Measurements from ENCODE around the gene EWSR1.
"Not testable (repeated sequence)": the region's sequence is repeated elsewhere in the genome, so short reads cannot be mapped to it uniquely, and the experiment has no call there.

The EWSR1 gene

DNA sequence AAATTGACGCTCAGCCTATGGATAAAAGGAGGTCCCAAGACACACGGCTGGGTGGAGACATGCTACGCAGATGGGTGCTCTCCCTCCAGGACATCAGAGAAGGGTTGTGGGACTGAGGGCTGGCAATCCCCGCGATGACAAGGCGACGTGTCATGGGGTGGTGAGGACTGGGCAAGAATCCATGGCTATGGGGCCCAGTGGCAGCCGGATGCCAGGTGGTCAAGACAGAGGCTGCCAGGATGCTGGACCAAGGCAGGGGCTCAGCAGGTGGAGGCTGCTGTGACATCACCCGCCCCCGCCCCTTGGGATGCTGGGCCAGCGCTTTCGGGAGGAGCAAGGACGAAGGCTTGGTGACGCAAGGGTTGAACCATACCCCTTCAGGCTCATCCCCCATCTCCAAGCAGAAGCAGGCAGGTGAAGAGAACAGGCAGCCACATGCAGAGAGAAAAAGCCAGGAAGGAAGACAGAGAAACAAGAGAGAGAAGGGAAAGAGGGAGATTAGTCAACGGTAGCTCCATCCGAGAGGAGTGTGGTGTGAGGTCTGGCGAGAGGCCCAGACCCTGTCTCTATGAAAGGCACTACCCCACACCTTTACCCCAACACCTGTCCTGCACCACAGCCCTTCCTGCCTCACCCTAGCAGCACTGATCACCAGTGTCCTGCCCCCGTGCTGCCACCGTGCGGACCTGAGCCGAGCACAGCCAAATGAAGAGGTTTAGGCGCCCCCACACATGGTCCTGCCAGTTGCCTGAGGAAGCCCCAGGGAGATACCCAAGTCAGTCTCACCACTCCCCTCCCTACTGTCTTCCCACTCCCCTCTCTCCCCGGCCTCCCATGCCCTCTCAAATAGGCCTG is 71.5 kb downstream of the EWSR1 start:
- no peak for DNase-seq

DNA sequence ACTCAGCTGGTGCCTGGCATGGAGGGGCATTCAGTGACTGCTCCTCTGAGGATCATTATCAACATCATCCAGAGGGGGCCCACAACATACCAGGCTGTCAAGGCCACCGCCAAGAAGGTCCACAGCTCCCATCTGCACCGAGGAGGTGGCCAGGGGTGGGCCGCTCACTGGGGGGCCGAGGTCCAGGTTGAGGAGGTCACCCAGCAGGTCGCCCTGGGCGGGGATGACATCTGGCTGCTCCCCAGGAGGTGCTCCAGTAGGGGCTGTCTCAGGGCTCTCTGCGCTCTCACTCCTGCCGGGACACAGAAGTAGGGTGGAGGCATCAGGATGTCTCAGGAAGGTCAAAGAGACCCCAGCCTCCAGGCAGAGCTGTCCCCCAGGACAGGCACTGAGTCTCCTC is 72.5 kb downstream of the EWSR1 start:
- DNase-seq, result no peak

DNA sequence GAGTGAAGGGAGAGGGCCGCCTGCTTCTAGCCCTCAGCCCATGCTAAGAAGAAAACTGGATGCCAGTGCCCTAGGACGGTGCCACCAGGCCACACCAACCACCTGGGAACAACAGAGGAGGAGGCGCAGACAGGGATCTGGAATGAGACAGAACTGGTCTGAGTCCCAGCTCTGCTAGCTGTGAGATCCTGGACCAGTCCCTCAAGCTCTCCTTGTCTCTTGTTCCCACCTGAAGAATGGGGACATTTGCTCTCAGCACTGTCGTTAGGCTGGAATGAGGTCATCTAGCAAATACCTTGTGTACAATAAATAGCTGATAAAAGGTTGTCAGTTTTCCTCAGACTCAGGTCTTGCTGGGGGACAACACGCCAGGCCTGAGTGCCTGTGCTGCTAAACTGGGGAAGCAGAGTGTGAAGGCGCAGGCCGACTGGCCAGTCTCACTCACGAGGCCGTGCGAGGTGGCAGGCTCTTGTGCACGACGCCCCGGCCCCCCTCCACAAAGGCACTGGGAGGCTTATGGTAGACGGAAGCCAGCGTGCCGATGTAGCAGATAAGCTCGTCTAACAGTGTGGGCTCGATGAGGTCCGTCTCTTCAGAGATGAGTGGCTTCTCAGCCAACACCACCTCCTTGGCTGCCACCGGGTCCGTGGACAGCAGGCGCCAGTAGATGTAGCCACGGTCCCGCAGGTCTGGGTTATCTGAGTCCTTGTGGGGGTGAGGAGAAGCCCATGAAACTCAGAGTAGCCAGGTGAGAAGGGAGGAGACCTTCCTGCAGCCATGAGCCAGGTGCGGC is 73.2 kb downstream of the EWSR1 start:
- DNase-seq, result no peak

DNA sequence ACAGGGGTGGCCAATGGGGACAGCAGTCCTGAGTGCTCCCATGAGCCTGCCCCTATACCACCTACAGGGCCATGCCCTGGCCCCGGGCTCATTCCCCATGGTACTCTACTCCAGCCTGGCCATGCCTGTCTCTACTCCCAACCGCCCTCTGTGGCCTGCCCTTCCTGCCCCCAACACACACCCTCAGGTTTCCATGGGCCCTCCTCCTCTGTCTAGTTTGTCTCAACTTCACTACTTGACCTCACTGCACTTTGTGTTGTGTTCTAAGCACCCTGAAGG is 73.7 kb downstream of the EWSR1 start:
- no peak for DNase-seq

DNA sequence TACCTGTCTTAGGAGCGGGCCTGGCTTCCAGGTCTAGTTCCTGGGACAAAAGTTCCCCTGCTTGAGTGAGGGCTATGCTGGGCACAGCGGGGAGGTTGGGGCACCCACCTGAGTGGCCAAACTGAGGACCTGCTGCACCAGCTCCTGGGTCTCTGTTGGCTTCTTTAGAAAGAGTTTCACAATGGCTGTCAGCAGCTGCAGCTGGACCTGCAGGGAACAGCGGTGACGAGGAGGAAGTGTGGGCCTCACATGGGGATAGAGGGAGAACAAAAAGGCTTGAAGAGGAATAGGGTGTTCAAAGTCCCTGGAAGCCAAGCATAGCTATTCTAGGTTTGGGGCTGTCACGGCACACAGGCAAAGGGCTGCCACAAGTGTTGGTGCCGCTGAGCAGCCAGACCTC is 74.1 kb downstream of the EWSR1 start:
- DNase-seq, result no peak

DNA sequence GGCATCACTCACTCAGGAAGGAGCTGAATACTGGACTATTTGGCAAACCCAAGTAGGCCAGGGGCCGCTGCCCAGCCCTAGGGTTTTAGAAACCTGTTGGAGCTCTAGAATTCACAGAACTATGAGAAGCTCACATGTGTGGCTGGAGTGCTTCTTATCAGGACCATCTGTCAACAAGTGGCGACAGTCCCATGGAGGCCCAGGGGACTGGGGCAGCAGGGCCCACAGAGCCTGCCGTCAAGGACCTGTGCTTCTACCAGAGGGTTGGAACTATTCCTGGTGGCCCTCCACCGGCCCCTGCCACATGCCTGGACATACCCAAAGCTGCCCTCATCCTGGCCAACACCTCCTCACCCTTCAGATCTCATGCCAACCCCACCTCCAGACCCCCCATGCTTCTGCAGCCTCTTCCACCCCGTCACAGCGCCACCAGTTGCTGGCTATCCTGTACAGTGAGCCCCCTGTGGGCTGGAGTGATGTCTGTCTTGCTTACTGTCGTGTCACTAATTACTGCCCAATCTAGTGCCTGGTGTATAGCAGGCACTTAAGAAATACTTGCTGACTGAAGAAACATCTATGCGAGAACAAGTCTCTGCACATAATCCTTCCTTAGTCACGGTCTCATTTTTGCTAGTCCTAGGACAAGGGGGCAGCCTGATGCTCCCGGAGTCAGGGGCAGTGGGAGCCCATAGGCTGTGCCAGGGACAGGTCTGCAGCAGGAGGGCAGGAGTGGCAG is 74.7 kb downstream of the EWSR1 start:
- peak; percentile 52 to 87 for DNase-seq

DNA sequence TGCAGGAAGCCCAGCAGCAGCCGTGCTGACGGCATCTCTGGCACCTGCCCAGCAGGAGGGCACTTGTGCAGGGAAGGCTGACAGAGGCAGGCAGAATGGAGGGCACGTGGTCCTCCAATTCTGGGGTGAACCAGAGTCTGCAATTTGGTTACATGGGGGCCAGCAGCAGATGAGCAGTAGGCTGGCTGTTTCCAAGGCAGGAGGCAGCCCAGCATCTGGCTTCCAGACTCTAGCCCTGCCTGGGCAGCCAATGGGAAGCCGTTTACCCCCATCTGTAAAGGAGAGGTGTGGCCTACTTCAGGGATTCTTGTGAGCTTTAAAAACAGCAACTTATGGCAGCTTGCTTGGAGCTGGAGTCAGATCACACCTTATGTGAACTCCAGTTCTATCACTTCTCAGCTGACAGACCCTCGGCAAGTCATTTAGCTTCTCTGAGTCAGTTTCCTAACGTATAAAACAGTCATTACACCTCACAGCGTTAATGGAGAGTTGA is 75.3 kb downstream of the EWSR1 start:
- peak; percentile 94 to 98 for DNase-seq

DNA sequence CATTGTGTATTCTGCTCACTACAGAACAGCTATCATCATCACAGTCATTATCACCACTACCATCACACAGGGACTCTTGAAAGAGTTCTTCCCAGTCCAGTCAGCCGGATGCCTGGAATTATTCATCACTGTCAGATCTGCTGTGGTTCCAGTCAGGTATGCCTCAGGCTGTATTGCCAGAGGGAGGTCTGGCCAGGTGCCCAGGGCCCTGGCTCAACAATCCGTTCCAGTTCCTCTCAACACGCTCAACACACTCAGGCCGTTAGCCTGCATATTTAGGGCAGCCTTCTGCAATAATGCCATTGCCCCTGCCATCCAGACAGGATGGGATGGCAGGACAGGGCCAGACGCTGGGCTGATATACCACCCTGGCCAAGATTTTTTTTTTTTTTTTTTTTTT is 76.1 kb downstream of the EWSR1 start:
- DNase-seq, result peak in 1 of 2 experiments; percentile 56

DNA sequence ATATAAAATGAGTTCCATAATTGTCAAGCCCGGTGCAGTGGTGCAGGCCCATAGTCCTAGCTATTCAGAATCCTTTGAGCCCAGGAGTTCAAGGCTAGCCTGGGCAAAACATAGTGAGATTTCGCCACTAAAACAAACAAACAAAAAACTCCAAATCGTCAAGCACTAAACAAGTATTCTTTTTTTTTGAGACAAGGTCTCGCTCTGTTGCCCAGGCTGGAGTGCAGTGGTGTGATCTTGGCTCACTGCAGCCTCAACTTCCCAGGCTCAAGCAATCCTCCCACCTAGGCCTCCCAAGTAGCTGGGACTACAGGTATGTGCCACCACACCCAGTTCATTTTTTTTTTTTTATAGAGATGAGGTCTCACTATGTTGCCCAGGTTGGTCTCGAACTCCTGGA is 76.8 kb downstream of the EWSR1 start:
- DNase-seq, result not testable (repeated sequence)

DNA sequence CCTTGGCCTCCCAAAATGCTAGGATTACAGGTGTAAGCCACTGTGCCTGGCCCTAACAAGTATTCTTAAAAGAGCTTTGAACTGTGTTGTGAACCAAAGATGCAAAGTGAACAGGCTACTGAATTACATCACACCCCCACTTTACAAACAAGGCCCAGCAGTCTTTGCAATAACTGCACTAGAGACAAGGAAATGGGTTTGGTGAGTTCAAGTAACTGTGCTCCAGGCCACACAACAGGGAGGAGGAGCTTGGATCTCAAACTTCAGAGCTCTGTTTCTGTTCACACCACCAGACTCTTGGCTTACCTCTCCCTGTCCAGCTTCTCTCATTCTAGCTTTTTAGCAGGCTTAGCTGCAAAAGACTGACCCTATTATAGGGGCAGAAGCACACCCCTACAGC is 77.9 kb downstream of the EWSR1 start:
- DNase-seq, result no peak

DNA sequence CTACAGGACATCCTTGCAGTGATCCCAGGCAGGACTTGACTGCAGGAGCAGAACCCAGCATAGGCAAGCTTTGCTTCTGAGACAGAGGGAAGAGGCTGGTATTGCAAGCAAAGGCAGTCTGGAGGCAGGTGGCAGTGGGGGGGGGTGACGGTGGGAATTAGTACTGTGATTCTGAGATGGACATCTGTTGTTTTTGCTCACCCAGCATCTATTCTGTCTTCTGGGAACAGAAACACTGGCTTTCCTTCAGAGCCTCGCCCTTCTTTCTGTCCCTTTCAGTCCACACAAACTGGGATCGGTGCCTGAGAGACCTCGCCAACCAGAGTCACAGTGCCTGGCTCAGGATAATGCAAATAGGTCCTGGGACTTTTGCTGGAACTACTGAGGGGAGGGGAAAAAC is 78.6 kb downstream of the EWSR1 start:
- DNase-seq, result peak; percentile 86 to 95

DNA sequence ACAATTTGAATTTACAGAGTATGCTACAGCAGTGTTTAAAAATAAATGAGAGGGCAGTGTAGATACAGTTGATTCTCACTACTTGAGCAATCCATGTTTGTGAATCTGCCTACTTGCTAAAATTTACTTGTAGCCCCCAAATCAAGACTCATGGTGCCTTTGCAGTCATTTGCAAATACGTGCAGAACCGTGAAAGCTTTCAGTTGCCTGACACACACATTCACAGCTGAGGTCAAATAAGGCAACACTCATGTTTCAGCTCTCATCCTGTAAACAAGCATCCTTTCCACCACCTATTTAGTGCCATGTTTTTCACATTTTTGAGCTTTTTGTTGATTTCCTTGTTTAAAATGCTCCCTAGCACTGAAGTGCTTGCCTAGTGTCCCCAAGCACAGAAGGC is 80.0 kb downstream of the EWSR1 start:
- DNase-seq, result no peak

DNA sequence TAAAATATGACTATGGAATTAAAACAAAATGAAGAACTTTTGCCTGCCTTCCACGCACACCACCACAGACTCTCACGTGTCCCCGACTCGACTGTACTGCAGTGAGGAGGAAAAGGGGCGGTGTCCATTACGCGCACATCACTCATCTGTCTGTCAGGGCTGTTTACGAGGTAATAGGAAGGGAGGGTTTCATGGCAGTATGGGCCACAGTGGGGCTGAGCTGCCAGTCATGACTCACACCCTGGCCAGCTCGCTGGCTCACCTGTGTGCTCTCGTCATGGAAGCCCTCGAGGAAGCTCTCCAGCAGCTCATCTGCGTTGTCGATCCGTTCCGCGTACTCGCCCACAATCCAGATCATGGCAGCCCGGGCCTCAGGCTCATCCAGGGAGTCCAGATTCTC is 80.9 kb downstream of the EWSR1 start:
- no peak for DNase-seq

All from NCI-H524 (cell line).